Measurements from ENCODE around the gene PRKCE. TPM values are rescaled to one million over a fixed set of nuclear protein-coding genes. Genes with fewer than 3 reads are reported as not detected.

The PRKCE gene
- total RNA-seq, 2 donors from 2014 or later, result 7.3 to 20.8 TPM

DNA sequence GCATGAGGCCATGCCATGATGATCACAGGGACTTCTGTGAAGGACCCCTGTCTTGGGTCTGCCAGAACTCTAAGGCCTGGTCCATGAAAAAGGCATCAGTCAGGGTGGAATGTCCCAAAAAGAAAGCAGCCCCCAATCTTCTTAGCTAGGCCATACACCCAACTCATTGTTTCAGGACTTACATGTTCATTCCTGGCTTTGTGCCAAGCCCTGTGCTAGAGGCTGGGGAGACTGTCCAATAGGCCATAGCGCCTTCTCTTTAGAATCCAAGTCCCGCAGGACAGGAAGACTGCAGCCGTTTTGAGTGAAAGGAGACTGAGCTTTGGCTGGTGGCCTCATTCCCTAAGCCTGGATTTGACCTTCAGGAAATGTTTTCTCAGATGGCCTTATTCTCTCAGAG, 247.3 kb downstream of the PRKCE start:
- no peaks in the 10 kb centered on the region for H3K9me3 ChIP-seq
- H3K36me3 ChIP-seq (replicated peaks in 1 of 2; ENCODE audit: insufficient read depth in 1 of 2, low read depth in 2 of 2), result no peaks in the 10 kb centered on the region
- no peaks in the 10 kb centered on the region for H3K27me3 ChIP-seq
- TF ChIP-seq, protein P1, sequence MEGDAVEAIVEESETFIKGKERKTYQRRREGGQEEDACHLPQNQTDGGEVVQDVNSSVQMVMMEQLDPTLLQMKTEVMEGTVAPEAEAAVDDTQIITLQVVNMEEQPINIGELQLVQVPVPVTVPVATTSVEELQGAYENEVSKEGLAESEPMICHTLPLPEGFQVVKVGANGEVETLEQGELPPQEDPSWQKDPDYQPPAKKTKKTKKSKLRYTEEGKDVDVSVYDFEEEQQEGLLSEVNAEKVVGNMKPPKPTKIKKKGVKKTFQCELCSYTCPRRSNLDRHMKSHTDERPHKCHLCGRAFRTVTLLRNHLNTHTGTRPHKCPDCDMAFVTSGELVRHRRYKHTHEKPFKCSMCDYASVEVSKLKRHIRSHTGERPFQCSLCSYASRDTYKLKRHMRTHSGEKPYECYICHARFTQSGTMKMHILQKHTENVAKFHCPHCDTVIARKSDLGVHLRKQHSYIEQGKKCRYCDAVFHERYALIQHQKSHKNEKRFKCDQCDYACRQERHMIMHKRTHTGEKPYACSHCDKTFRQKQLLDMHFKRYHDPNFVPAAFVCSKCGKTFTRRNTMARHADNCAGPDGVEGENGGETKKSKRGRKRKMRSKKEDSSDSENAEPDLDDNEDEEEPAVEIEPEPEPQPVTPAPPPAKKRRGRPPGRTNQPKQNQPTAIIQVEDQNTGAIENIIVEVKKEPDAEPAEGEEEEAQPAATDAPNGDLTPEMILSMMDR (IDR thresholded peaks at IDR 0.05), result no peak
- no peak for TF ChIP-seq POLR2A (IDR thresholded peaks at IDR 0.05)
- 51 to 55% methylated on average over 3 of the region's 3 CpGs for WGBS, 2 donors
- H3K4me1 ChIP-seq, result peaks cover 27% of the 10 kb centered on the region
- ATAC-seq (no peak), DNase-seq (peak in 3 of 4 donors; percentile 48 to 61 (median 52))
- no peak overlapping the region for H3K4me3 ChIP-seq
- intact Hi-C loops (cut with DNase I), result no loop called here
- no peak overlapping the region for H3K27ac ChIP-seq

DNA sequence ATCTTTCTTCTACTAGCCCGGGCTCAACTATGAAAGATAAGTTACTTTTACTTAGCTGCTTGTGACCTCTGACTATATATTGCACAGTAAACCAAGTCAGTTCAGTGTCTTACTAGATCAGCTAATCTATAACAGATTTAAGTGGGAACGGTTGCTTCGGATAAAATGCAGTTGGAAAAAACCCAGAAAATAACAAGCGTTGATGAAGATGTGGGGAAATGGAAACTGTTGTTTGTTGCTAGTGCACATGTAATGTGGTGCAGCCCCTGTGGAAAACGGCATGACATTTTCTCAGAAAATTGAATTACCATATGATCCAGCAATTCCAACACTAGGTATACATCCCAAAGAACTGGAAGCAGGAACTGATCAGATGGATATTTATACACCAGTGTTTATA, 248.5 kb downstream of the PRKCE start:
- Histone ChIP-seq H3K4me1 (peaks cover 27% of the 10 kb centered on the region), H3K36me3 (replicated peaks in 1 of 2; ENCODE audit: insufficient read depth in 1 of 2, low read depth in 2 of 2) (no peaks in the 10 kb centered on the region), H3K27me3 (no peaks in the 10 kb centered on the region), H3K27ac (no peak overlapping the region), H3K4me3 (no peak overlapping the region), H3K9me3 (no peaks in the 10 kb centered on the region)
- no peak for DNase-seq
- no peak for ATAC-seq
- WGBS, 2 donors, result 78 to 81% methylated on average over 5 of the region's 5 CpGs
- TF ChIP-seq POLR2A (IDR thresholded peaks at IDR 0.05), result no peak
- TF ChIP-seq, protein P1 (IDR thresholded peaks at IDR 0.05), result no peak
- intact Hi-C loops (cut with DNase I), result no loop called here

DNA sequence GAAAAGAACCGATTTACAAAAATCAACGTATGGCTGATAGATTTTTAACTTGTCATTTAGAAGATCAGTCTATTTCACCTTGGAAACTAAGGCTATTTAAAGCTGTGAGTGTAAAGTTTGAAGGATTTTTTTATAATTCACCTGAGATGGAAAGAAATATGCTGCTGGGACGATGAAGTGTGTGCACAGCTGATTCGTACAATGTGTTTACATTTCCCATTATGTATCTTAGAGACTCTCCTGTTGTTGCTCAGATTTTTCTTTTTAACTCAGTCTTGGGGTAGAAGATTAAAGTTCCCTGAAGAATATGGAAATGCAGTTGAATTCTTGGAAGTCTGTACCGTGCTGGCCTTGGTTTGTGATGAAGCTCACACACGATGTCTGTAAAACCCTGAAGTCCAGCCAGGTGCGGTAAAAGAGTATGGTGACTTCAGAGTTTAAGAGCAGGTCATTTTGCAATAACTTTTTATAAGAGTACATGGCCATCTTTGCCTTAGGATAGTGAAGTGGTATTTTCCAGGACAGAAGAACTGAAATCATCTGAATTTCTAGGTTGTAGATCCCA, 250.1 kb downstream of the PRKCE start:
- DNase-seq, result peak in 2 of 4 donors; percentile 58 to 63
- Histone ChIP-seq H3K4me1 (peaks cover 27% of the 10 kb centered on the region), H3K27me3 (no peaks in the 10 kb centered on the region), H3K27ac (peak overlapping the region; percentile 21 to 72 (median 62)), H3K4me3 (no peak overlapping the region), H3K36me3 (replicated peaks in 1 of 2; ENCODE audit: insufficient read depth in 1 of 2, low read depth in 2 of 2) (no peaks in the 10 kb centered on the region), H3K9me3 (no peaks in the 10 kb centered on the region)
- TF ChIP-seq, protein P1 (IDR thresholded peaks at IDR 0.05), result no peak
- TF ChIP-seq POLR2A (IDR thresholded peaks at IDR 0.05), result no peak
- WGBS, 2 donors, result 31 to 45% methylated on average over 7 of the region's 7 CpGs
- peak; percentile 68 for ATAC-seq
- intact Hi-C loops (cut with DNase I), result no loop called here

DNA sequence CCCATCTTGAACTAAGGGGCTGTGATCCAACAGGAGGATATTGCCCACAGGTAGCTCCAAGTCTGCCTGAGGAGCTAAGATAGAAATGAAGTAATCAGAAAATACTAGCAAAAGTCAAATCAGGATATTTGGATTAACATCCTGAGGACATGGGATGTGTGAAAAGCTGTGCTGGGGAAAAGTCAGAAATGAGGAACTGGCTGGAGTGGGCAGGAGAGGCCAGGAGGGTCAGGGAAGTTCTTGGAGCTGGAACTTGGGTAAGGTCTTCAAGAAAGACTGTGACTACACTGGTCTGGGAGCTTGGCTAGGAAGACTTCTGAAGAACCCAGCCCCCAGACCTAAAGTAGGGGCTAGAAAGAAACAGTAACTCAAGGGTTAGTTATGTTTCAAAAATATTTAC, 250.9 kb downstream of the PRKCE start:
- intact Hi-C loops (cut with DNase I), result no loop called here
- ATAC-seq (no peak), DNase-seq (no peak)
- peak overlapping the region; percentile 21 to 72 (median 62) for H3K27ac ChIP-seq
- H3K4me3 ChIP-seq, result no peak overlapping the region
- TF ChIP-seq, protein P1 (IDR thresholded peaks at IDR 0.05), result no peak
- TF ChIP-seq POLR2A (IDR thresholded peaks at IDR 0.05), result no peak
- no peaks in the 10 kb centered on the region for H3K36me3 ChIP-seq (replicated peaks in 1 of 2; ENCODE audit: insufficient read depth in 1 of 2, low read depth in 2 of 2)
- H3K27me3 ChIP-seq, result no peaks in the 10 kb centered on the region
- H3K4me1 ChIP-seq, result peaks cover 27% of the 10 kb centered on the region
- no peaks in the 10 kb centered on the region for H3K9me3 ChIP-seq

DNA sequence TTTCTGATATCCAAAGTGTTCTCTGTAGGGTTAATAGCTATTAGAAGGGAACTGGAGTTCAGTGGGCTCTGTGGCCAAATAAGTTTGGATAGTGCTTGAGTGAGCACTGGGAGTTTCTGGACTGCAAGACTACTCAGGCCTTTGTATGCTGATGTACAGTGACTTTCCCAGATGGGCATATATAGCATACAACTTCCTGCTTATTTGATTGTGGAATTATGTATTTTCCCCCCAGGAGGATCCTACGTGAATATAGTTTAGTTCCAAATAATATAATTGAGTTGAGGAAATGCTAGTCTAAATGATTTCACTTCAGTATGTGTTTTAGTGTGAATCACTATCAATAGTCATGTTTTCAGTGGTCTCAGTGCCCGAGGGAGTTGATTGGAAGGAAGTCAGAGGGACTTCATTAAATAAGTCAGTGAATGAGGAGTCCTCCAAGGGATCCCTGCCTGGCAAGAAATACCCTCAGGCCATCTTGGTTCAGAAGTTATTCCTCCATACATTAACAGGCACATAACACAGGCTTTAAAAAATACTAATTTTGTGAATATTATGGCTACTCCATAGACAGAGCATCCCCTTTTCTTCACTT, 251.4 kb downstream of the PRKCE start:
- DNase-seq (no peak), ATAC-seq (no peak)
- no peaks in the 10 kb centered on the region for H3K27me3 ChIP-seq
- H3K27ac ChIP-seq, result no peak overlapping the region
- intact Hi-C loops (cut with DNase I), result no loop called here
- 87 to 95% methylated on average over 2 of the region's 2 CpGs for WGBS, 2 donors
- no peak for TF ChIP-seq POLR2A (IDR thresholded peaks at IDR 0.05)
- TF ChIP-seq, protein P1 (IDR thresholded peaks at IDR 0.05), result no peak
- H3K9me3 ChIP-seq, result no peaks in the 10 kb centered on the region
- H3K36me3 ChIP-seq (replicated peaks in 1 of 2; ENCODE audit: insufficient read depth in 1 of 2, low read depth in 2 of 2), result no peaks in the 10 kb centered on the region
- no peak overlapping the region for H3K4me3 ChIP-seq
- peaks cover 27% of the 10 kb centered on the region for H3K4me1 ChIP-seq

Measured in body of pancreas (tissue), 4 donors.